ENCODE results near the gene STRN3. TPM values are rescaled to one million over a fixed set of nuclear protein-coding genes. Genes with fewer than 3 reads are reported as not detected.
A peak's percentile ranks its signal among the peaks of the same experiment; 100 is the strongest.

The STRN3 gene
- total RNA-seq, 4 donors from 2014 or later: 28.3 to 48.8 (median 38.1) TPM

DNA sequence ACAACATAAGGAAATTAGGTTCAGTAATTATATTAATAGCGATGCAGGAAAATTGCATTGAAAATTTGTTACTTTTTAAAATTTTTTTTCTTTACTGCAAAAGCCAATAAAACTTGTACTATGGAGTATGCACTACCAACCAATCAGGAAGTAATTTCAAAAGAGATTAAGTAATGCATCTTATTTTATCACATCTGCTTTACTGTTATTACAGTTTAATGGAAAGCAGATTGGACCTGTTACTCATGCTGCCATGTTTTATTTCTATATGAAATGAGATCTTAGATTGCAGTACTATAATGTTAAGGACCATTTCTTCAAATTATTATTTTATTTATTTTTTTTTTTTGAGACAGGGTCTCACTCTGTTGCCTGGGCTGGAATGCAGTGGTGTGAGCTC lies 1.7 kb upstream of the STRN3 start:
- no peak for TF ChIP-seq POLR2A (IDR thresholded peaks at IDR 0.05)
- TF ChIP-seq, protein P1, sequence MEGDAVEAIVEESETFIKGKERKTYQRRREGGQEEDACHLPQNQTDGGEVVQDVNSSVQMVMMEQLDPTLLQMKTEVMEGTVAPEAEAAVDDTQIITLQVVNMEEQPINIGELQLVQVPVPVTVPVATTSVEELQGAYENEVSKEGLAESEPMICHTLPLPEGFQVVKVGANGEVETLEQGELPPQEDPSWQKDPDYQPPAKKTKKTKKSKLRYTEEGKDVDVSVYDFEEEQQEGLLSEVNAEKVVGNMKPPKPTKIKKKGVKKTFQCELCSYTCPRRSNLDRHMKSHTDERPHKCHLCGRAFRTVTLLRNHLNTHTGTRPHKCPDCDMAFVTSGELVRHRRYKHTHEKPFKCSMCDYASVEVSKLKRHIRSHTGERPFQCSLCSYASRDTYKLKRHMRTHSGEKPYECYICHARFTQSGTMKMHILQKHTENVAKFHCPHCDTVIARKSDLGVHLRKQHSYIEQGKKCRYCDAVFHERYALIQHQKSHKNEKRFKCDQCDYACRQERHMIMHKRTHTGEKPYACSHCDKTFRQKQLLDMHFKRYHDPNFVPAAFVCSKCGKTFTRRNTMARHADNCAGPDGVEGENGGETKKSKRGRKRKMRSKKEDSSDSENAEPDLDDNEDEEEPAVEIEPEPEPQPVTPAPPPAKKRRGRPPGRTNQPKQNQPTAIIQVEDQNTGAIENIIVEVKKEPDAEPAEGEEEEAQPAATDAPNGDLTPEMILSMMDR (IDR thresholded peaks at IDR 0.05): no peak
- H3K4me3 ChIP-seq (ENCODE audit: low read depth, poor library complexity, severe bottlenecking): no peak overlapping the region
- intact Hi-C loops (cut with DNase I; ENCODE audit: low total_unique reads): no loop called here
- WGBS, 2 donors: 78 to 87% methylated on average over 1 of the region's 1 CpG
- DNase-seq (ENCODE audit: low spot score in 2 of 2): no peak

DNA sequence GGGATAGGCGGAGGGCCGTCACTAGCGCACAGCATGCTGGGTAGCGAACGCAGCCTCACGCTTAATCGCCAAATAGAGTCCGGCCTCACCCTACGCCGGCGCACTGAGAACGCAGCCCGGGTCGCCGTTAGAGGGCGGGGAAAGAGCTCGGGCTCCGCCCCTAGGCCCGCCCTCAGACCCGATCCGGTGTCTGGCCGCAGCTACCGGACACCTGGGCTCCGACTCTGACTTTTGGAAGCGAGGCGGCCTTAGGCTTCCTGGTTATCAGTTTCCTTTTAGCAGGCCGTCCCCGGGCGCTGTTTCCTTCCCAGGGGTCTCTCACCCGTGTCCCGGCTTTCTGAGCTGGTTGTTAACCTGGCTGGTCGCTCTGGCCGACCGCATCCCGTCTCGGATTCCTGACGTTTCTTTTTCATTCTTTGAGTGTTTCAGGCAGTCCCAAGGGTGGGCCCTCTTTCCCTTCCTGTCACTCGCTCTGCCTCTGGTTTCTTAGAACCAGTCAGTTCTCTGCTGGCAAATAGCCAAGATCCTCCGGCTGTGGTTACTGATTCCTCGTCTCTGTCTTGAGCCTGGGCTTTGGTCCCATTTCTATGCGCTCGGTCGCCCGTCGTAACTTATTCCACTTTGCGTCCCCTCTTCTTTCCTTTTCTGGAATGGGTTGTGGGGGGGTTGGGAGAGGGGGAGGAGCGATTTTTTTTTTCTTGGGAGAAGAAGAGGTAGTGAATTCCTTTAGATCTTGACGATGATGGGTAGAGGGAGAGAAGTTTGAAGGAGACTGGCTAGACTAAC lies 464 bp upstream of the STRN3 start:
- TF ChIP-seq POLR2A (IDR thresholded peaks at IDR 0.05): peak in 1 of 2 donors; percentile 8
- TF ChIP-seq, protein P1 (IDR thresholded peaks at IDR 0.05): peak in 1 of 3 donors; percentile 22
- H3K4me3 ChIP-seq (ENCODE audit: low read depth, poor library complexity, severe bottlenecking): peak overlapping the region; percentile 87
- peak; percentile 95 to 99 for DNase-seq (ENCODE audit: low spot score in 2 of 2)
- intact Hi-C loops (cut with DNase I; ENCODE audit: low total_unique reads): no loop called here
- WGBS, 2 donors: 0% methylated on average over 30 to 47 of the region's 48 CpGs

DNA sequence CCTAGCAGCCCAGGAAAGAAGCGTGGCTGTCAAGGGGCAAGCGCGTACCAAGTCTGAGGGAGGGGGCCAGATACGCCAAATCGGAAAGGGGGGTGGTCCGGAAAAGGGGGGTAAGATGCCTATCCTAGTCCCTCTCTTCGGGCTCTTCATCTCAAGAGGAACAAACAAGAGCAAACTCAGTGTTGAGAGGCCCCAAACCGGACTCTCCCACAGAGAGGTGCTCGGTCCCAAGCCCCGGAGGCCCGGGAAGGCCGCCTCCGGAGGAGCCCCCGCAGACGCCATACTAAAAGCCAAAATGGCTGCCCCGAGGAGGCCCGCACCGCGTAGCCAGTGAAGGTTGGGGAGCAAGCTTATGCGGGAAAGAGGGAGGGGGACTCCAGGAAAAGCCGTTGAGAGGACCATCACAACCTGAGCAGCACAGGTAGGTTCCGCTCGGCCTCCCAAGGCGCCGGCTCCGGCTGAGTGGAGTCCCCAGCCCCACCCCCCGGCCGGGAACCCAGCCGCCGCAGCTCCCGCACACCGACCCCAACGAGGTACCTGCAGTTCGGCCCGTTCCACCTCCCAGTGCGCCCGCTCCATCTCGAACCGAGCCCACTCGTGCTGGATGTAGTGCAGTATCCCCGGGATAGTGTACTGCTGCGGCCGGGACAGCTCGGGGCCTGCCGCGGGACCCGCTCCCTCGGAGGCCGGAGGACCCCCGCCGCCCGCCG lies 657 bp downstream of the STRN3 start, which contains the start of gene AP4S1:
AP4S1 (plus strand) TSS at position 283 of the 710 bp plus-strand sequence. CDS start 40,548 bp downstream, outside the sequence.
- intact Hi-C loops (cut with DNase I; ENCODE audit: low total_unique reads): no loop called here
- peak; percentile 37 to 92 for DNase-seq (ENCODE audit: low spot score in 2 of 2)
- TF ChIP-seq, protein P1 (IDR thresholded peaks at IDR 0.05): no peak
- no peak for TF ChIP-seq POLR2A (IDR thresholded peaks at IDR 0.05)
- WGBS, 2 donors: 0% methylated on average over 21 to 46 of the region's 53 CpGs
- peak within 1 kb of the TSS; percentile 87 for H3K4me3 ChIP-seq (ENCODE audit: low read depth, poor library complexity, severe bottlenecking)

DNA sequence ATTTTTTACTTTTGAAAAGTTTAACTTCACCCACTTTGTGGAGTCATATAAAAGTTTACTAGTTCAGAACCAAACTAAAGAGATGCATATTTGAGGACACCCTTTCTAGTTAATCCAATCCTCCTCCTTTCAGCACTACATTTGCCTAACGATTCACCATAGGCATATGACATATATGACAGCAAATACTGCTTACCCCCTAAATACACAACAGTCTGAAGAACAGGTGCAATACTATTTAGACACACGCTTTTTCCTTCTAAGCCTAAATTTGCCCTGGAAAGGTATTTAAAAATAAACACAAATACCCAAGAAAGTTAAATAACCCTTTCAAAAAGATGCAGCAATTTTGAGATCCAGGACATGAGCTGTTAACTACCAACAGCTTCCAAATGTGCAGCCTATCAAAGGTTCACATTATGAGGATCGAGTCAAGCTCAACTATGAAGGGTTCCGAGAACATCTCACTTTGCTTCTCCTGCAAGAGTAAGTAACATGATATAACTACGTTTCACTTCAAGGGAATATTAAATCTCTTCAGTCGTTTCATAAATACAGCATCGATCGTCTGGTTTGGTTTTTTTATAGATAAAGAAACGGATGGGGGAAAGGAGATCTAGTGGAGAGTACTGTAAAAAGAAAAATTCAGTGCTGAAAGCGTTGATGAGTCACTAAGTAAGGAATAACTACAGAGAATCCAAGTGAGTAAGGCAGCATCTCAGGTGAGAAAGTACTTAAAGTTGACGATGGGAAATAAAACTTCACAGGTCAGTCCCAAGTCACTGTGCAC lies 1.4 kb downstream of the STRN3 start:
- intact Hi-C loops (cut with DNase I; ENCODE audit: low total_unique reads): no loop called here
- no peak for TF ChIP-seq POLR2A (IDR thresholded peaks at IDR 0.05)
- TF ChIP-seq, protein P1 (IDR thresholded peaks at IDR 0.05): no peak
- H3K4me3 ChIP-seq (ENCODE audit: low read depth, poor library complexity, severe bottlenecking): peak overlapping the region; percentile 87
- no peak for DNase-seq (ENCODE audit: low spot score in 2 of 2)
- 4 to 6% methylated on average over 11 of the region's 11 CpGs for WGBS, 2 donors

DNA sequence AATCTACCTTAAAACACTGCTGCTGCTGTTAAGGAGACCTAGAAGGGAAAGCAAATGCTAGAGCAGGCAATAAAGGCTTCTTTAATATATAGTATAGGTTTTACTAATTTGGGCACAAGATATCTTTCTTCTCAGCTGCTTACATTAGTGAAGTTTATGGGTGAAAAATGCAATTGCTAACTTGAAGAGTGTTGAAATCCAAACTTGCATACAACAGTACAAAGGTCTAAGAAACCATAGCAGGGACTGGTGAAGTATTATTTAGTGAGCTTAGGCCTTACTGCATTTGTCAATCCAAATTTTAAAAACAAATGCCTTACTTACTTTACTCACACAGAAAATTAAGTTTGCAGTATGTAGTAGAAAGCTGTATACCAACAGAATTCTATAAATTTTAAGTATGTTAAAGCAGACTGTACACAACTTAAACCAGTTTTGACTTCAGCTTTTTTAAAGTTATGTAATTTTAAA lies 2.1 kb downstream of the STRN3 start:
- intact Hi-C loops (cut with DNase I; ENCODE audit: low total_unique reads): no loop called here
- DNase-seq (ENCODE audit: low spot score in 2 of 2): no peak
- TF ChIP-seq, protein P1 (IDR thresholded peaks at IDR 0.05): no peak
- no peak for TF ChIP-seq POLR2A (IDR thresholded peaks at IDR 0.05)
- H3K4me3 ChIP-seq (ENCODE audit: low read depth, poor library complexity, severe bottlenecking): no peak overlapping the region
